RWPE2 (cell line): Measurements from ENCODE around the gene CD72.

Experiments used
- ATAC-seq: fragments of 200-7000 bp; cut with Tn5 transposase; 3 replicates; pipeline ENCODE4 v1.9.1; 2021; ENCODE audit warnings: low read depth
- DNase-seq: peaks from one replicate; pipeline ENCODE4 v3.0.0-alpha.2; 2020; ENCODE audit warnings: low spot score
- H3K27ac ChIP-seq: fragments of 450-650 bp; 2 replicates; pipeline ENCODE4 v1.5.1; 2017; ENCODE audit warnings: mild to moderate bottlenecking; ENCODE audit not compliant: poor library complexity, severe bottlenecking
- H3K27me3 ChIP-seq: fragments of 250-450 bp; sonication (Bioruptor Pico); 2 replicates; pipeline ENCODE4 v1.5.1; 2021; ENCODE audit warnings: mild to moderate bottlenecking, moderate library complexity; ENCODE audit not compliant: insufficient read depth, poor library complexity, severe bottlenecking
- H3K36me3 ChIP-seq: fragments of 250-450 bp; sonication (Bioruptor Pico); 2 replicates; pipeline ENCODE4 v1.5.1; 2020; ENCODE audit warnings: low read depth, mild to moderate bottlenecking, moderate library complexity
- H3K4me1 ChIP-seq: fragments of 250-450 bp; sonication (Bioruptor Pico); 2 replicates; pipeline ENCODE4 v1.5.1; 2021; ENCODE audit warnings: mild to moderate bottlenecking, moderate library complexity; ENCODE audit not compliant: insufficient read depth, poor library complexity, severe bottlenecking
- H3K4me3 ChIP-seq: fragments of 250-450 bp; sonication (Bioruptor Pico); 2 replicates; pipeline ENCODE4 v1.5.1; 2021; ENCODE audit warnings: mild to moderate bottlenecking, moderate library complexity; ENCODE audit not compliant: severe bottlenecking
- H3K9me3 ChIP-seq: fragments of 250-450 bp; sonication (Bioruptor Pico); 2 replicates; pipeline ENCODE4 v1.5.1; 2021; ENCODE audit warnings: mild to moderate bottlenecking, moderate library complexity; ENCODE audit not compliant: severe bottlenecking
- CTCF ChIP-seq: fragments of 450-650 bp; IDR thresholded peaks from one replicate; pipeline ENCODE4 v1.5.1; 2017; ENCODE audit warnings: mild to moderate bottlenecking, moderate library complexity; ENCODE audit not compliant: poor library complexity, severe bottlenecking

Gene CD72

GRCh38 chr9:35561468-35562261, 56.5 kb downstream of the CD72 start:
- Histone ChIP-seq H3K27ac (no peak overlapping the region), H3K9me3 (no peaks in the 10 kb centered on the region), H3K4me1 (no peaks in the 10 kb centered on the region), H3K36me3 (peaks cover 28% of the 10 kb centered on the region), H3K27me3 (no peaks in the 10 kb centered on the region), H3K4me3 (no peak overlapping the region)
- TF ChIP-seq CTCF = no peak
- no peak for ATAC-seq
- no peak for DNase-seq

DNA sequence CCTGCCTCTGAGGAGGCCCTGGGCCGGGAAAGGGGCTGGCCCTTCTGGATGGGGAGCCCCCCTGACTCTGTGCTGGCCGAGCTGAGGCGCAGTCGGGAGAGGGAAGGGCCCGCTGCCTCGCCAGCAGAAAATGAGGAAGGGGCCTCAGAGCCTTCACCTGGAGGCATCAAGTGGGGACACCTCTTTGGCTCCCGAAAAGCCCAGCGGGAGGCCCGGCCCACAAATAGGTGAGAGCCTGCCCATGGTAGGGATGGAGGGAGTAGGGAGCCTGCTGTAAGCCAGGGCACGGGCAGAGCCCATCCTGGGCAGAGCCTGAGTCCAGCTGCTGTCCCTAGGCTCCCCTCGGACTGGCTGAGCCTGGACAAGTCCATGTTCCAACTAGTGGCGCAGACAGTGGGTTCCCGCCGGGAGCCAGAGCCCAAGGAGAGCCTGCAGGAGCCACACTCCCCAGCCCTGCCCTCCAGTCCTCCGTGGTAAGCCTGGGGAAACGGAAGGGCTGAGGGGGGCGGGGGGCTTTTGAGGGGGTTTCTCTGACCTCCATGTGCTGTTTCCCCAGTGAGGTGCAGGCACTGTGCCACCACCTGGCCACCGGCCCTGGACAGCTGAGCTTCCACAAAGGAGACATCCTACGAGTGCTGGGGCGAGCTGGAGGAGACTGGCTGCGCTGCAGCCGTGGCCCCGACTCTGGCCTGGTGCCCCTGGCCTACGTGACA, 57.4 kb downstream of the CD72 start:
- ATAC-seq (no peak), DNase-seq (no peak)
- H3K27me3 ChIP-seq = no peaks in the 10 kb centered on the region
- H3K9me3 ChIP-seq = no peaks in the 10 kb centered on the region
- H3K4me1 ChIP-seq = no peaks in the 10 kb centered on the region
- peaks cover 36% of the 10 kb centered on the region for H3K36me3 ChIP-seq
- H3K4me3 ChIP-seq = no peak overlapping the region
- TF ChIP-seq CTCF = no peak
- H3K27ac ChIP-seq = no peak overlapping the region
